GM19238 (cell line): ENCODE measurements around the gene TNFRSF18.

Source experiments
- DNase-seq: peaks from one replicate; pipeline ENCODE4 v3.0.0; 2011; ENCODE audit warnings: low spot score; ENCODE audit not compliant: insufficient read length

The TNFRSF18 gene

DNA sequence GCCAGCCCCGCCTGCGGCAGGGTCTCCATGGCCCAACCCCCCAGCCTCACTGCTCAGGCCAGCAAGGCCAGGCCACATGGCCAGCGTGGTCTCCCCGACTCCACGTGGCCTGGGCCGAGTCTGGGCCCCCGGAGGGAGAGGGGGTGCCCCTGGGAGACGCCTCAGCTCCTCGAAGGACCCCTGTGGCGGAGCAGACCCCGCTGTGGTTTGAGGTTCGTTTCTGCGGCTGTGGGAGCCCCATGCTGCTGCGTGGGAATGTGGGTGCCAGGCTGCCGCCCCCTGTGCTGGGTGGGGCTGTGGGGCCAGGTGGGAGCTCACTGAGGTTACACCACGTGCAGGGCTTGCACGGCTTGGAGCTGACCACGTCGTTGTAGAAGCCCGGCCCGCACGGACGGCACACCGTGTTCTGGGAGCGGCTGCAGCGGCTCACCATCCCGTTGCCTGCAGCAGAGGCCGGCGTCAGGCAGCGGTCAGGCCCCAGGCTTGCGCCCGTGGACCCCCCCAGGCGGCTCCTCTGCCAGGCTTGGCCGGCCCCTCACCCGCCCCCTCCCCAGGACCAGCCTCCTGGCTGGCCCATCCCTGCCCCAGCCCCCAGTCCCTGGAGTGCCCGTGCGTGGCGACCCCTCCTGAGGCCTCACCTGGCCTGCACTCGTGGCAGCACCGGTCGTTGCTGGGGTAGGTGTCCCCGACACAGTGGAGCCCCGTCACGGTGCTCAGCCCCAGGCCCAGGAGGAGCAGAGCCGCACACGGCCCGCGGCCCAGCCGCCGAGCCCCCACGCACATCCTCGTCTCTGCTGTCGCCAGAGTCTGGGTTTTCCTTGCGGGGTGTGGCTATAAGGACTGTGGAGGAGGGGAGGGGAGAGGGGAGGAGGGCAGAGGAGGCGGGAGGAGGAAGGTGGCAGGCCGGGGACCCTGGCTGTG lies 7.2 kb upstream of the TNFRSF18 start, which contains the start of gene TNFRSF4:
TNFRSF4 (minus strand) TSS at position 809 of the 921 bp plus-strand sequence; CDS start at position 783, 26 bp downstream.
- DNase-seq, result no peak

DNA sequence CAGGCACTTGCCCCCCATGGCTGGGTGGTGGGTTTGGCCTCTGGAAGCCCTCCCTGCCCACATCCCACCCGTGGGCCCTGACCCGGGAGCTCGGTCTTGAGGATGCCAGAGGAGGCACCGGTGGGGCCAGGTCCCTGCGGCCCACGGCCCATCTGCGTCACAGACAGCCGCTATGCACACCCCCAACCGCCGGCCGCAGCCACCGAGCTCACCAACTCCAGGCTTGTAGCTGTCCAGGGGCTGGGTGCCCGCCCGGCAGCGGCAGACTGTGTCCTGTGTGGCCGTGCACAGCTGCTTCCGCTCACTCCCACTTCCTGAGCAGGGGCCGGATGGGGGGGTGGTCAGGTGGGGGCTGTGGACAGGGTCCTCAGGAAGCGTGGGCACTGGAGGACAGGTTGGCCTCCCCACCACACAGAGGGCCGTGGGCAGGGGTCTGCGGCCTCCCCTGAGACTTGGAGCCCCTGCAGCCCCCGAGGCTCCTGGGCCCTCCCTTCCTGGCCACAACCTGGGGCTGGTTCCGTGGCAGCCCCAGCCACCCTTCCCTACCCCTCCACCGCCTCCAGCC lies 6.5 kb upstream of the TNFRSF18 start:
- DNase-seq, result peak; percentile 69

DNA sequence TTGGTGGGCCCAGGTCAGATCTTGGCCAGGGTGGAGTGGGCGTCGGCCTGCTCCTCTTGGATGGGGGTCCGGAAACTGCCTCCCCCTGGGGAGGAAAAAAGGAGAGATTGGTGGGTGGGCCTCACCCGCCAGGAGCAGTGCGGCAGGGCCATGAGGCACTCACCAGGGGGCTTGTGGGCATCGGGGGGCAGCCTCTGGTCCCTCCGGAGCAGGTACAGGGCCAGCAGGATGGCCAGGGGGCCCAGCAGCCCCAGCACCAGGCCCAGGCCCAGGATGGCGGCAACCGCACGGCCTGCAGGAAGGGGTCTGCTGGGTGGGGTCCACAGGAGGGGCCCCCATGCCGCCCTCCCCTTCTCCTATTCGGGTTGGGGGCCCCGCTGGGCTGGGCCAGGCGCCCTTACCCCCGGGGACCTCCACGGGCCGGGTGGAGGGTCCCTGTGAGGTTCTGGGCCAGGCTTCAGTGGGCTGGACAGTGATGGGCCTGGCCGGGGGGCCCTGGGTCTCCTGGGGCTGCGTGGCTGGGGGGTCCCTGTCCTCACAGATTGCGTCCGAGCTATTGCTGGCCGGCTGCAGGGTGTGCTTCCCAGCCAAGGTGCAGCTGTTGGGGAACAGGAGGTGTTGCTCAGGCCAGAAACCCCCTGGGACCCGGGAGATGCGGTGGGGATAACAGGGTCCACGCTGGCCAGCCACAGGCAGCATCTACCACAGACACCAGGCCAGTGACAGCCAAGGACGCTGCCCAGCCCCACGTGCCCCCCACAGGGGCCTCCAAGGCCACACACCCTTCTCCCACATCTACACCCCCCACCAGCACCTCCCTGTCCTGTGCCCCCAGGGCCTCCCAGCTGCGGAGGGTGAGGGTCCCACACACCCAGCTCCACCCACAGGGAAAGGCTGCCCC lies 5.4 kb upstream of the TNFRSF18 start:
- DNase-seq, result no peak

DNA sequence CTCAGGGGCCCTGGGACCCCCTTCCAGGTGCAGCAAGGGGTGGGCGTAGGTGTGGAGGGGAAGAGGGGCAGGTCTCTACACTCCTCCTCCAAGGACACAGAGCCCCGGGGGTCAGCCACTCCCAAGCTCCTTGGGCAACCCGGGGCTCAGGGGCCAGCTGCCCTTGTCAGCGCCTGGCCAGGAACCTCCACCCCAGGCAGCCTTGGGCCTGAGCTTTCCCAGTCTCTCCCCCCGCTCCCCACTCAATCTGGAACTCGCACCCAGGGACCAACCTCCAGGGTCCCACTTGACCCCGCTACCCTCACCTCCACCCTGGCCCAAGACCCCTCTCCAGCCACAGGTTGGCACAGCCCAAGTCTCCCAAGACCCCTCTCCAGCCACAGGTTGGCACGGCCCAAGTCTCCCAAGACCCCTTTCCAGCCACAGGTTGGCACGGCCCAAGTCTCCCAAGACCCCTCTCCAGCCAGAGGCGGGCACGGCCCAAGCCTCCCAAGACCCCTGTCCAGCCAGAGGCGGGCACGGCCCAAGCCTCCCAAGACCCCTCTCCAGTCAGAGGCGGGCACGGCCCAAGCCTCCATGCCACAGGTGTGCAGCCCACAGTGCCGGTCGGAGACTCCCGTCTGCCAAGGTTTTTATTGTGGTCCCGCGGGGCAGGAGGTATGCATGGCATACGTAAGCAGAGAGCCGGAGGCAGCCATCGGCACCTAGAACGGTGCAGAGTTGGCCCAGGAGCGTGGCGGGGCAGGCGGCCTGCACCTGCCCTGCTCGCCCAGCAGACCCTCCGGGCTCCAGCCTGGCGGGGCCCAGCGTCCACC lies 4.5 kb upstream of the TNFRSF18 start:
- DNase-seq, result no peak

DNA sequence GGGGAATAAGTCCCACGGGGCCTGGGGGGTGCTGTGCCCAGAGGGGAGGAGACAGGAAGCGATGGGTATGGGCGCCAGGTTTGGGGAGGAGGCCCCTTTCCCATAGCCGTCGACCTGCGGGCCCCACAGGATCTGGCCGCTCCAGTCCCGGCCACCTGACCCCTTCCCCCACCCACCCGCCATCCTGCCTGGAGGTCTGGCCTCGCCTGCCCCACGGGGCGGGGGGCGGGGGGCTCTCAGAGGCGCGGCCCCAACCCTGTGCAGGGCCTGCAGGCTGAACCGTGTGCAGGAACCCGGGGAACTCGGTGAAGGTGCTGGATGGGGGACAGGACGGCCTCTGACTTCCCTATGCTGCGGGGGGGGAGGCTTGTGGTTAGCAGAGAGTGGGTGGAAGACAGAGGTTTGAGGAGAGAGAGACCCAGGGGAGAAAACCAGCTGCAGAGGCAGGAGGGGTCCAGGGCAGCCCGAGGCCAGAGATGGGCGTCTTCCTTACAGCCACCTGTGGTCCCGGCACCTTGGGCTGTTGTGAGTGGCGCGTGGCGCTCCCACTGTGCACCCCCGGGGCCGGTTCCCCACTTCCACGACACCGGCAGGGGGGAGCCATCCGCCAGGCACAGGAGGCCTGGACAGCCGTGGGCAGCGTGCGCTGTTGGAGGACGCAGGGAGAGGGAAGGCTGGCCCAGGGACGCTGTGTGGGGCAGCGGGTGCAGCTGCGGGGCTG lies 2.5 kb upstream of the TNFRSF18 start:
- peak; percentile 50 for DNase-seq

DNA sequence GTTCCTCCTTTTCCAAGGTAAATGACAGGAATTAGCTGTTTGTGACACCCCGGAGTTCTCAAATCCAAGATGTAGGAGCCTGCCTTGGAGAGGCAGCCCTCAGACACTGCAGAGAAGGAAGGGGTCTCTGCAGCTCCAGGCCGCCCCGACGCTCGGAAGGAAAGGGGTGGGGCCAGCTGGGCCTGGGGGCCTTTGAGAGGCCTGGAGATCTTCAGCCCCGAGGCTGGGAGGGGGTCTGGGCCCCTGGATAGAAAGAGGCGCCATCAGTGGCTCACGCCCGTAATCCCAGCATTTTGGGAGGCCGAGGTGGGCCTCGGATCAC lies 1.1 kb upstream of the TNFRSF18 start:
- no peak for DNase-seq

DNA sequence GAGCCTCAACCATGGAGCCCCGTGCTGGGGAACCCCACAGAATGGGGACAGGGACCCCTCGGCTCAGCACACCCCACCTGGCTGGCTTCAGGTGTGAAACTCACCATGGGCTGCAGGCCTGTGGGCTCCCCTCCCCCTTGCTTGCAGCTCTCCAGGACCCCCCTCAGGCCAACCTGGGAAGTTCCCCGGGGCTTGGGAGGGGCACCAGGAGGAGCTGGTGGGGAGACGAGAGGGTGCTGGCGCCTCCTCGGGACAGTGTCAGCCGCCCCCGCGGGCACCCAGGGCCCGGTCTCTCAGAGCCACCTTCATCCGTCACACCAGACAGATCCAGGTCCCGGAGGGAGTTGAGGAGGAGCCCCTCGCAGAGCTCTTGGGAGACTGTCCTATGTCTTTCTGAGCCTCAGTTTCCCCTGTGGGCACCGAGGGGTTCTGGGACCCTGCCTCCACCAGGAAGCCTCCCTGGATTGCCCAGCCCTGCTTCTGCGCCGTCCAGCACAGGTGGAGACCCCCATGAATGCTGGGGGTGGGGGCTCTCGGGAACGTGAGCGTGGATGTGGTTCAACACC lies 657 bp upstream of the TNFRSF18 start:
- DNase-seq, result no peak

DNA sequence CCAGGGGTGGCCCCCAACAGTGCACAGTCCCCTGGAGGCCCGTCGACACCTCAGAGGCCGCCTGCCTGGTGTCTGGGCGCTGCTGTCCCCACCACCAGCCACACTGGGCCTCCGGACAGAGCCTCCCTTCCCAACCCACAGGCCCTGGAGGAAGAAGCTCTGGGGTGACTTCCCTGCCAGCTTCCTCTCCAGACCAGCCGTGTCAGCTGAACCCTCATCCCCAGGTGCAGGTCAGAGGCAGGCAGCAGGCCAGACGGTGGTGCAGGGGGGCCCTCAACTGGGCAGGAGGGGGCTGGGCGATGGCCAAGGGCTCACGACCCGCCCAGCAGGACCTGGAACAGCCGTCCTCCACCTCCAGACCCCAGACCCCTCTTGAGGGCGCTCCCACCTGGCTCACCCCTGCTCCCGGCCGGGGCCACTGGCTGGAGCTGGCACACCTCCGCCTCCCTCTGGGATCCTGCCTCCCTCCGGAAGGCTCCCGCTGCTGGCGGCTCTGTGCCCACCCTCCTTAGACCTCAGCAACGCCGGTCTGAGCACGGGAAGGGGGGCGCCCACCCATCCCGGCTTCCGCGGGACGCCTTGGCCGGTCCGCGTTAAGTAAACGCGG lies 520 bp downstream of the TNFRSF18 start:
- DNase-seq, result no peak

DNA sequence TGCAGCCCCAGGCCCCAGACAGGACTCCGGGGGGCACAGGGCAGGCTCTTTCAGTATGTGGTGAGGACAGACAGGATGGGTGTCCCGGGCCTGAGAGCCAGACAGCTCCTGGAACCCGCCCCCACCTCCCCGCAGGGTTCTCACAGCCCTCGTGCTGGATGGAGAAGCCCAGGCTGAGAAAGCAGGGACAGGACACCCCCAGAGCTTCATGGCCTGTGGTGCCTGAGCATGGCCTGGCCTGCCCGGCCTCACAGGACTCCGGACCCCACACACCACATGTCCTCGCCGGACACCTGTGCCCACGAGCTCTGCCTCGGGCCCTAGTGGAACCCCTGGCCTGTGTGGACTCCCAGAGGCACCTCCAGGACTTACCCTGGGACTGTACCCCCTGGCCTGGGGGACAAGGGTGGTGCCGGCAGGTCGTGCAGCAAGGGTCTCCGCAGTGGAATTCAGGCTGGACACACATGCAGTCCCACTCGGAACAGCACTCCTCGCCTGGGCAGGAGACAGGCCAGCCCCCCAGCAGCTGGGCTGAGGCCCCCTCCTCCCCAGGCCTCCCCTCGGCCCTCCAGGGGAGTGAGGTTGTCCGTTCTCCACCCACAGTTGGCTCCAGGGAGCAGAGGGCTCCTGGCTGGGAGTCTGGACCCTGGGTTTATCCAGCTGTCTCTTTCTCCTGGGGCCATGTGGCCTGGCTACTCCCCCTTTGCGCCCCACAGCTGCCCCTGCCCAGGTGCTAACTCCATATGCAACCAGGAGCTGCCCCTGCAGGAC lies 1.2 kb downstream of the TNFRSF18 start:
- no peak for DNase-seq

DNA sequence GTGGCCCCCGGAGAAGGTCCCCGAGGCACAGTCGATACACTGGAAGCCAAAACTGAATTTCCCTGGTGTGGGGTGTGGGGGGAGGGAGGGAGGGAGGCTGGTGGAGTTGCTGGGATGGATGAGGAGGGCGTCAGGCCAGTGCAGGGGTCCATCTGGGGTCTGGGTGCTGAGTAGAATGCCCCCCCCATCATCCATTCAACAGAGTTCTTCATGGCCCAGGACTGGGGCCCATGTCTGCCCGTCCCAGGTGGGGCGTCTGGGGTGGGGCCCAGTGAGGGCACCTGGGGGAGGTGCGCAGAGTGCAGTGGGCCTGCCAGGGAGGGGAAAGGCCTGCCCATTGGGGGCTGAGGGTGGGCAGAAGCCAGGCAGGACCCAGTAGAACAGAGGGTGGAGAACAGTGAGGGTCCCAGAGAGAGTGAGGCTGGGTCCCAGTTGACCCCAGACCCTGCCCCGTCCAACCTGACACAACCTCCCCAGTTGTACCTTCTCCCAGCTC lies 1.9 kb downstream of the TNFRSF18 start:
- DNase-seq, result no peak

DNA sequence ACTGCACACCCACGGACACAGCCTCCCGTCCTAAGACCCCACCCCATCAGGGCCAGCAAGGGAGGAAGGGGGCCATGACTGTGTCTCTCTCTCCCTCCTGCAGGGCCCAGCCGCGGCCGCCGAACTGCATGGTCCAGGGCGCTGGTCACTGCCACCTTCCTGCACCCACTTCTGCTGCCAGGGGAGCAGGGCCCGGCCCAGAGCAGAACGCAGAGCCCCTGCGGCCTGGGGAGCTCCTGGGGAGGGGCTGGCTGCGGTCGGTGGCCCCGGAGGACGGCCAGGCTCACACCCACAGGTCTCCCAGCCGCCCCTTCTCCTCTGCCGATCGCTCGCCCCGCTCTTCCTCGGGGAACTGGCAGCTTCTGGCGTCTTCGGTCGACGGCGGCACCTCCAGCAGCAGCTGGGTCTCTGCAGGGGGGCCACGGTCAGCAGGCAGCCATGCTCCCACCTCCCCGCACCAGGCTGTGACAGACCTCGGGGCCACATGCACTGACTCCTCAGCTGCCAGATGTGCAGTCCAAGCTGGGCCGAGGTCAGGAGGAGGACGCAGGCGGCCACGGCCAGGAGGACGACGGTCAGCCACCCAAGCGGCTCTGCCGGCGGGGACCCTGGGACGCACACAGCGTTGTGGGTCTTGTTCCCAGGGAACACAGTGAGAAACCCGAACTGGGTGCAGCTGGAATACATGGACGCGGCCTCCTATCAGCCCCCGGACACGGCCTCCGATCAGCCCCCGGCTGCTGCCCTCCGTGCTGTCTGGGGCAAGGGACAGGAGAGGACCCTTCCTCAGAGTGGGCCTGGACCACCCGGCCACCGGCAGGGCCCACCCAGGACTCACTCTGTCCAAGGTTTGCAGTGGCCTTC lies 2.6 kb downstream of the TNFRSF18 start:
- no peak for DNase-seq

DNA sequence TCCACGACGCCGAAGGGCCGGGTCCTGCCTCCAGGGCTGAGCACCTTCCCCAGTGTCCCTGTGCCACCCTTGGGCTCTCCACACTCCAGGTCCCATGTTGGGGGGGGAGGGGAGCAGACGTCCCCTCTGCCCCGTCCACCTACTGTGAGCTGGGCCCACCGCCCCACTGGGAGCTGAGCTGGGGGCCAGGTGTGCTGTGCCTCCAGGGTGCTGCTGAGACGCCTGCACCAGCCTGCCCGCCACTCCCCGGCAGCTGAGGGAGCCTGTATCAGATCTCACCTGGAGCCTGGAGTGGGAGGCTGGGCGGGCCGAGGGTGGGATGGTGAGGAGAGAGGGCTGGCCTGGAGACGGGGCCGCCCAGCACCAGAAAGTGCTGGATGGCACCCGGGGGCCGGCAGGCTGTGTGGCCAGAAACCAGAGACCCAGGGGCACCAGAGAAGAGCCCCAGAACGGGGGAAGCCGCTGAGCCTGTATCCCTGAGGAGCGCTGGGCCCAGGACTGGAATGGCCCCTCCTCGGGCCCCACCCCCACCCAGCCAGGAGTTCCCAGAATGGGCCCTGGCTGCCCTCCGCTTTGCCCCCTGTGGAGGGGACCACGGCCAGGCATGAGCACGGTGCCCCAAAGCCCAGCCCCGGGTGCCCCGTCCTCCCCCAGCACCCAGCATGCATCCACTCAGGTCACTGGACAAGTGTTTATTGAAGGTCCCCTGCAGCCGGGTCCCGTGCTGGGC lies 3.4 kb downstream of the TNFRSF18 start:
- DNase-seq, result no peak

DNA sequence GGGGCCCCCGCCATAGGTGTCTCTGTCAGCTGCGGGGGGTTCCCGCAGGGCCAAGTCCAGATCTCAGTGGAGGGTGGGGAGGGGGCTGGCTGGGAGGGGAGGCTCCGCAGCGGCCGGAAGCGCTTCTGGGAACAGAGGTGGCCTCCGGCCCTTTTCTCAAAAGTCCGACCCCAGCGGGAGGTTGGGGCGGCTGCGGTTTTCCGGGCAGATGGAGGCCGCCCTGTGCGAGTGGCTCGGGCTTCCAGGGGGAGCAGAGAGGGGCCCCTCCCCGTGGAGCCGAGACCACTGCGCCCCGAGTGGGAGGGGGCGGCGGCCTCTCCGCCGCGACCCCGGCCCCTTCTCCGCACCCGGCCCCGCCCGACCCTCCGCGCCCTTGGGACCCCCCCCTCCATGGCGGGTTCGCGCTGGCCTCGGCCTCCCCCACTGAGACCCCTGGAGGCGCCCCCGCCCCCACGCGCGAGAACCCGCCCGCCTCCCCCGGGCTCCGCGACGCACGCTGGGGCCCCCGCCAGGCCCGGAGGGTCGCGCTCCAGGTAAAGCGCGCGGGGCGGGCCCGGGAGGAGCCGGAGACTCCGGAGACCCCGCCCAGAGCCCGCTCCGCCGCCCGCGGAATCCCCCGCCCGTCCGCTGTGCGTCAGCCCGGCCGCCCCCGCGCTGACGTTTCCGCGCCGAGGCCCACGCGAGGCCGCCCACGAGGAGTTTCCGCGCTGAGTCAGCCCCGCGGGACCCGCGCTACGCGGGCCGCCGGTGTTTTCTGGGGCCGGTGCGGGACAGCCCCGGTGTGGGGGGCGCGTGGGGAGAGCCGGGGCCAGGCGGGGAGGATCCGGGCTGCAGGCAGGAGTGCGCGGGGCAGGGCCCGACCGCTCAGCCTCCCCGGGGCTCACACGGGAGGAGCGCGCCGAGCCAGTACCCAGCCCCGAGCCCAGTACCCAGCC lies 5.2 kb downstream of the TNFRSF18 start:
- DNase-seq, result peak; percentile 76

DNA sequence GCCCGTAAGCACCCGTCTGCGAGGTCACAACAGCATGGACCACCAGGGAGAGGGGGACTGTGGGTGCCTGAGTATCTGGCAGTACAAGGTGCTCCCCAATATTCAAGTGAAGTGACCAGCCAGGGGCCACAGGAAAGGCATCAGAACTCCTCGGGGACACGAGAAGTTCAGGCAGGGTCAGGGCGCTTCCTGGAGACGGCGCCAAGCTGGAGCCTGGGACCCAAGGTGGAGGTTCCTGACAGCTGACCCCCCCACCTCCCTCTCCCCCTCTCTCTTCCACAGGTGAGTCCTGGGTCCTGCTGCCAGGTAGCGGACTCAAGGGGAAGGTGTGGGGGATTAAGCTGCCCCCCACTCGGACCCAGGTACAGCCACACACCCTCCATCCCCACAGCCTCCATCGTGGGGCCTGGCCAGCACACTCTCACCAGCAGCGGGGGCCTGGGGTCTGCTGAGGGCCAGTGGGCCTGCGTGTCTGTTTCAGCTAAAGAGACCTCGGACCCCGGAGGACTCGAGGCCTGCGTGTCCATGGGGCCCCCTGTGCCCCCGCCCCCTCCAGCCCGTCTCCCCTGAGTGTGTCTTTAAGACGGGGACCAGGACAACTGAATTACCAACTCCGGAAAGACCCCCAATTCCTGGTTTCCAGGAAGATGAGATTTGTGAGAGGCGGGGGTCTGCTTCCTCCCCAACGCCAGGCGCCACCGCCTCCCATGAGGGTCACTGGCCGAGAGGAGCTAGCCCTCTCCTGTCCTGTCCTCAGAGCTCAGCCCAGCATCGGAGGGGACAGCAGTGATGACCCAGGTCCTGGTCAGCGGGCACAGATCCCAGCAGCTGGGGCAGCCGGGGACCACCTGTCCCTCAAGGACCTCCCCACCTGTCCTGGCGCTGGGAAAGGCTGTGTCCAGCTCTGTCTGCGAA lies 6.2 kb downstream of the TNFRSF18 start:
- DNase-seq, result no peak
